HCT116 (cell line): Measurements from ENCODE around the gene GRAMD4. TPM values are rescaled to one million over a fixed set of nuclear protein-coding genes. Genes with fewer than 3 reads are reported as not detected.

Experiments
- ATAC-seq: fragments of 200-7000 bp; cut with Tn5 transposase; 2 replicates; pipeline ENCODE4 v1.9.1; 2020; ENCODE audit warnings: mild to moderate bottlenecking, moderate library complexity
- BruUV-seq: library from RNA; stranded (reverse); fragments of 400-500 nt; replicated peaks from 2 replicates; lab custom pipeline; 2021; lab: Mats Ljungman, UMichigan
- CTCF ChIA-PET: fragments of 300-600 bp; sonication (Branson Sonifier 250); formaldehyde crosslinking; loops from one replicate; lab custom pipeline; 2021; ENCODE audit warnings: antibody characterized with exemption; lab: Charles Lee
- POLR2A ChIA-PET: fragments of 300-600, 350-600 bp; sonication (Branson Sonifier 250); formaldehyde crosslinking; loops from one replicate; lab custom pipeline; 2021; ENCODE audit warnings: antibody characterized with exemption; lab: Charles Lee
- RAD21 ChIA-PET, 2 experiments: fragments of 300-600 bp; sonication (Branson Sonifier 250); formaldehyde crosslinking; loops; one replicate each; lab custom pipeline; 2023; ENCODE audit warnings: low total read pairs in 2 of 2; ENCODE audit not compliant: uncharacterized antibody in 2 of 2, unreplicated experiment in 2 of 2, low non-redundant PET in 1 of 2; lab: Charles Lee
- DNase-seq: peaks from one replicate; pipeline ENCODE4 v3.0.0-alpha.2; 2010; ENCODE audit warnings: low read depth, low spot score
- H2AFZ ChIP-seq: fragments of 200-600 bp; shearing (Covaris generic), sonication (generic); 2 replicates; pipeline ENCODE4 v1.6.1; 2017; ENCODE audit warnings: low read depth, mixed run types, mixed read lengths, antibody characterized with exemption, low read length; ENCODE audit not compliant: poor library complexity, severe bottlenecking
- H3K27ac ChIP-seq: 2 replicates; pipeline ENCODE4 v1.5.1; 2012; ENCODE audit warnings: low read depth, low read length
- H3K27me3 ChIP-seq: fragments of 200-600 bp; sonication (generic); 2 replicates; pipeline ENCODE4 v1.6.1; 2016; ENCODE audit warnings: mixed run types, low read length, mixed read lengths; ENCODE audit not compliant: insufficient read depth
- H3K36me3 ChIP-seq, 2 experiments: fragments of 200-500 bp in 1 of 2; fragments of 200-600 bp in 1 of 2; sonication (Bioruptor generic) in 1 of 2; sonication (generic) in 1 of 2; 2 replicates each; pipeline versions ENCODE4 v1.5.1 to v1.6.1; 2014 to 2016; ENCODE audit warnings: low read length in 2 of 2, inconsistent platforms in 1 of 2, mixed read lengths in 1 of 2, mixed run types in 1 of 2; ENCODE audit not compliant: insufficient read depth in 2 of 2, control insufficient read depth in 1 of 2
- H3K4me1 ChIP-seq, 2 experiments: fragments of 200-600 bp in 1 of 2; sonication (generic) in 1 of 2; 2 replicates each; pipeline versions ENCODE4 v1.5.1 to v1.6.1; 2012 to 2017; ENCODE audit warnings: low read length in 2 of 2, inconsistent platforms in 1 of 2, mild to moderate bottlenecking in 1 of 2, mixed read lengths in 1 of 2, mixed run types in 1 of 2, moderate library complexity in 1 of 2; ENCODE audit not compliant: insufficient read depth in 2 of 2, control insufficient read depth in 1 of 2
- H3K4me2 ChIP-seq: fragments of 200-600 bp; sonication (generic); 2 replicates; pipeline ENCODE4 v1.6.1; 2017; ENCODE audit warnings: mixed run types, low read length, mixed read lengths
- H3K4me3 ChIP-seq, 2 experiments: fragments of 200-600 bp in 1 of 2; sonication (generic) in 1 of 2; replicated peaks in 1 of 2; 2 replicates each; pipeline ENCODE4 v1.5.1; 2011 to 2016; ENCODE audit warnings: low read length in 2 of 2, control low read depth in 1 of 2, low read depth in 1 of 2, mild to moderate bottlenecking in 1 of 2, mixed read lengths in 1 of 2, mixed run types in 1 of 2
- H3K79me2 ChIP-seq: fragments of 200-600 bp; sonication (generic); 2 replicates; pipeline ENCODE4 v1.6.1; 2017; ENCODE audit warnings: mild to moderate bottlenecking, mixed run types, low read length, moderate library complexity, mixed read lengths; ENCODE audit not compliant: insufficient read depth
- H3K9ac ChIP-seq: fragments of 200-600 bp; sonication (generic); 2 replicates; pipeline ENCODE4 v1.6.1; 2016; ENCODE audit warnings: low read length, mixed read lengths
- H3K9me2 ChIP-seq: fragments of 200-600 bp; sonication (generic), shearing (Covaris generic); 2 replicates; pipeline ENCODE4 v1.6.1; 2017; ENCODE audit warnings: mixed run types, mild to moderate bottlenecking, moderate library complexity; ENCODE audit not compliant: insufficient read depth
- H3K9me3 ChIP-seq, 2 experiments: fragments of 200-500 bp in 1 of 2; fragments of 200-600 bp in 1 of 2; sonication (Bioruptor generic) in 1 of 2; sonication (generic) in 1 of 2; 2 replicates each; pipeline ENCODE4 v1.6.1; 2014 to 2017; ENCODE audit warnings: low read length in 2 of 2, mixed read lengths in 2 of 2, inconsistent platforms in 1 of 2, low read depth in 1 of 2, mild to moderate bottlenecking in 1 of 2, mixed run types in 1 of 2, moderate library complexity in 1 of 2; ENCODE audit not compliant: control insufficient read depth in 1 of 2, insufficient read depth in 1 of 2
- H4K20me1 ChIP-seq: fragments of 200-600 bp; sonication (generic), shearing (Covaris generic); 2 replicates; pipeline ENCODE4 v1.6.1; 2017; ENCODE audit warnings: mixed run types, mild to moderate bottlenecking, moderate library complexity; ENCODE audit not compliant: insufficient read depth
- CEBPB ChIP-seq: IDR thresholded peaks from 2 replicates; pipeline ENCODE4 v1.6.1; 2012; ENCODE audit warnings: low read depth
- CTCF ChIP-seq, 3 experiments: fragments of 200-600 bp in 1 of 3; sonication (generic) in 1 of 3; IDR thresholded peaks in 2 of 3; conservative IDR thresholded peaks in 1 of 3; 2 replicates each; pipeline ENCODE4 v1.5.1; 2012 to 2017; ENCODE audit warnings: low read depth in 2 of 3, low read length in 2 of 3, antibody characterized with exemption in 1 of 3, borderline replicate concordance in 1 of 3, control low read depth in 1 of 3, mild to moderate bottlenecking in 1 of 3, mixed read lengths in 1 of 3, mixed run types in 1 of 3, moderate library complexity in 1 of 3; ENCODE audit not compliant: insufficient read depth in 1 of 3
- ELF1 ChIP-seq: IDR thresholded peaks from 2 replicates; pipeline ENCODE4 v1.6.1; 2012; ENCODE audit warnings: low read depth, borderline replicate concordance
- EZH2 ChIP-seq: fragments of 200-600 bp; sonication (generic); IDR thresholded peaks from 2 replicates; pipeline ENCODE4 v1.6.1; 2017; ENCODE audit warnings: antibody characterized with exemption, mixed run types
- EZH2phosphoT487 ChIP-seq: fragments of 200-600 bp; IDR thresholded peaks from 2 replicates; pipeline ENCODE4 v1.6.1; 2018; ENCODE audit warnings: antibody characterized with exemption, borderline replicate concordance
- FOSL1 ChIP-seq: IDR thresholded peaks from 2 replicates; pipeline ENCODE4 v1.6.1; 2012; ENCODE audit warnings: low read depth
- JUND ChIP-seq: IDR thresholded peaks from 2 replicates; pipeline ENCODE4 v1.6.1; 2012
- POLR2AphosphoS5 ChIP-seq: IDR thresholded peaks from 2 replicates; pipeline ENCODE4 v1.6.1; 2011; ENCODE audit warnings: mild to moderate bottlenecking, low read depth, low read length, moderate library complexity
- RAD21 ChIP-seq: IDR thresholded peaks from 2 replicates; pipeline ENCODE4 v1.6.1; 2012; ENCODE audit warnings: low read depth, mild to moderate bottlenecking
- SIN3A ChIP-seq: IDR thresholded peaks from 2 replicates; pipeline ENCODE4 v1.6.1; 2012; ENCODE audit warnings: low read depth
- SP1 ChIP-seq: IDR thresholded peaks from 2 replicates; pipeline ENCODE4 v1.6.1; 2012; ENCODE audit warnings: low read depth
- SRF ChIP-seq: IDR thresholded peaks from 2 replicates; pipeline ENCODE4 v1.6.1; 2012; ENCODE audit warnings: low read depth
- TCF7L2 ChIP-seq: IDR thresholded peaks from 2 replicates; pipeline ENCODE4 v1.7.0; 2011; ENCODE audit warnings: borderline replicate concordance, inconsistent platforms; ENCODE audit not compliant: insufficient read depth, insufficient read length; ENCODE audit errors: extremely low read depth
- YY1 ChIP-seq: IDR thresholded peaks from 2 replicates; pipeline ENCODE4 v1.6.1; 2011; ENCODE audit warnings: low read length, low read depth, moderate library complexity, mild to moderate bottlenecking; ENCODE audit not compliant: insufficient replicate concordance; ENCODE audit errors: extremely low read depth
- ZFX ChIP-seq: fragments of 450-650 bp; IDR thresholded peaks from 2 replicates; pipeline ENCODE4 v1.6.1; 2017
- ZNF274 ChIP-seq: fragments of 200-500 bp; sonication (Bioruptor generic); IDR thresholded peaks from 2 replicates; pipeline ENCODE4 v1.6.1; 2014; ENCODE audit warnings: mild to moderate bottlenecking, low read depth, low read length, inconsistent platforms
- intact Hi-C: fragments of 100-400 bp; cut with micrococcal nuclease; formaldehyde crosslinking; loops from 2 replicates; pipeline ENCODE4 v1.10.0; 2022
- total RNA-seq: library from RNA; stranded (reverse); gene quantifications from one replicate; pipeline ENCODE4 v1.2.1, GENCODE V29; 2021; ENCODE audit not compliant: unreplicated experiment
- TF ChIP-seq, protein P1 (sequence below): IDR thresholded peaks from 2 replicates; pipeline ENCODE4 v1.6.1; 2012; ENCODE audit warnings: low read depth
- TF ChIP-seq, protein P2 (sequence below): IDR thresholded peaks from 2 replicates; pipeline ENCODE4 v1.6.1; 2011; ENCODE audit warnings: mild to moderate bottlenecking, low read length, moderate library complexity; ENCODE audit not compliant: insufficient replicate concordance; ENCODE audit errors: extremely low read depth

GRAMD4 gene
- total RNA-seq, 1 experiment from 2014 or later: 25.8 TPM

DNA sequence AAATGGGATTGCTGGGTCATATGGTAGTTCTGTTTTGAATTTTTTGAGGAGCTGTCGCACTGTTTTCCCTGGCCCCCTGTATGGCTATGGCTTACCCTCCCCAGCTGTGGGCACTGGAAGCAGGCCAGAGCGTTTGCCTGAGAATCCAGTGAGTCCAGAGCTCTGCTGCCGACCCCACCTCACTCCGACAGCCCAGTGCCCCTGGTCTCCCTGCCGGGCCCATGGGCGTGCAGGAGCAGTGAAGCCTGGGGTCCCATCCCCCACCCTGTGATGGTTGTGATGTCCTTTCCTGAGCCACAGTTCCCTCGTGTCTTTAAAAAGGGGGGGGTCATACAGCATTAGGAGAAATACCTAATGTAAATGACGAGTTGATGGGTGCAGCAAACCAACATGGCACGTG lies 13.3 kb upstream of the GRAMD4 start:
- H3K4me2 ChIP-seq: no peak overlapping the region

More for the DNA sequence above, 13.3 kb upstream of the GRAMD4 start:
- no TSS peak for BruUV-seq
- Histone ChIP-seq H2AFZ (no peak overlapping the region), H3K4me3 (no peak overlapping the region), H4K20me1 (no peaks in the 10 kb centered on the region), H3K27me3 (no peaks in the 10 kb centered on the region), H3K9me3 (no peaks in the 10 kb centered on the region), H3K79me2 (no peaks in the 10 kb centered on the region), H3K9me2 (no peaks in the 10 kb centered on the region), H3K36me3 (no peaks in the 10 kb centered on the region), H3K9ac (no peak overlapping the region), H3K4me1 (no peaks in the 10 kb centered on the region), H3K27ac (no peak overlapping the region)
- ChIA-PET CTCF (no interaction called here), POLR2A (no interaction called here), RAD21 (no interaction called here)
- TF ChIP-seq CTCF (IDR thresholded peaks at IDR 0.05 in 2 of 3, conservative IDR thresholded peaks at IDR 0.05 in 1 of 3; ENCODE audit: borderline replicate concordance in 1 of 3, insufficient read depth in 1 of 3, low read depth in 2 of 3, low read length in 2 of 3) (no peak), SRF (no peak), ZNF274 (no peak), JUND (no peak), SP1 (no peak), EZH2 (no peak), YY1 (no peak), RAD21 (no peak), FOSL1 (no peak), ELF1 (no peak), ZFX (no peak), SIN3A (no peak), POLR2AphosphoS5 (no peak), CEBPB (no peak), TCF7L2 (no peak), EZH2phosphoT487 (no peak)
- TF ChIP-seq, protein P1, sequence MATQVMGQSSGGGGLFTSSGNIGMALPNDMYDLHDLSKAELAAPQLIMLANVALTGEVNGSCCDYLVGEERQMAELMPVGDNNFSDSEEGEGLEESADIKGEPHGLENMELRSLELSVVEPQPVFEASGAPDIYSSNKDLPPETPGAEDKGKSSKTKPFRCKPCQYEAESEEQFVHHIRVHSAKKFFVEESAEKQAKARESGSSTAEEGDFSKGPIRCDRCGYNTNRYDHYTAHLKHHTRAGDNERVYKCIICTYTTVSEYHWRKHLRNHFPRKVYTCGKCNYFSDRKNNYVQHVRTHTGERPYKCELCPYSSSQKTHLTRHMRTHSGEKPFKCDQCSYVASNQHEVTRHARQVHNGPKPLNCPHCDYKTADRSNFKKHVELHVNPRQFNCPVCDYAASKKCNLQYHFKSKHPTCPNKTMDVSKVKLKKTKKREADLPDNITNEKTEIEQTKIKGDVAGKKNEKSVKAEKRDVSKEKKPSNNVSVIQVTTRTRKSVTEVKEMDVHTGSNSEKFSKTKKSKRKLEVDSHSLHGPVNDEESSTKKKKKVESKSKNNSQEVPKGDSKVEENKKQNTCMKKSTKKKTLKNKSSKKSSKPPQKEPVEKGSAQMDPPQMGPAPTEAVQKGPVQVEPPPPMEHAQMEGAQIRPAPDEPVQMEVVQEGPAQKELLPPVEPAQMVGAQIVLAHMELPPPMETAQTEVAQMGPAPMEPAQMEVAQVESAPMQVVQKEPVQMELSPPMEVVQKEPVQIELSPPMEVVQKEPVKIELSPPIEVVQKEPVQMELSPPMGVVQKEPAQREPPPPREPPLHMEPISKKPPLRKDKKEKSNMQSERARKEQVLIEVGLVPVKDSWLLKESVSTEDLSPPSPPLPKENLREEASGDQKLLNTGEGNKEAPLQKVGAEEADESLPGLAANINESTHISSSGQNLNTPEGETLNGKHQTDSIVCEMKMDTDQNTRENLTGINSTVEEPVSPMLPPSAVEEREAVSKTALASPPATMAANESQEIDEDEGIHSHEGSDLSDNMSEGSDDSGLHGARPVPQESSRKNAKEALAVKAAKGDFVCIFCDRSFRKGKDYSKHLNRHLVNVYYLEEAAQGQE: no peak
- TF ChIP-seq, protein P2, sequence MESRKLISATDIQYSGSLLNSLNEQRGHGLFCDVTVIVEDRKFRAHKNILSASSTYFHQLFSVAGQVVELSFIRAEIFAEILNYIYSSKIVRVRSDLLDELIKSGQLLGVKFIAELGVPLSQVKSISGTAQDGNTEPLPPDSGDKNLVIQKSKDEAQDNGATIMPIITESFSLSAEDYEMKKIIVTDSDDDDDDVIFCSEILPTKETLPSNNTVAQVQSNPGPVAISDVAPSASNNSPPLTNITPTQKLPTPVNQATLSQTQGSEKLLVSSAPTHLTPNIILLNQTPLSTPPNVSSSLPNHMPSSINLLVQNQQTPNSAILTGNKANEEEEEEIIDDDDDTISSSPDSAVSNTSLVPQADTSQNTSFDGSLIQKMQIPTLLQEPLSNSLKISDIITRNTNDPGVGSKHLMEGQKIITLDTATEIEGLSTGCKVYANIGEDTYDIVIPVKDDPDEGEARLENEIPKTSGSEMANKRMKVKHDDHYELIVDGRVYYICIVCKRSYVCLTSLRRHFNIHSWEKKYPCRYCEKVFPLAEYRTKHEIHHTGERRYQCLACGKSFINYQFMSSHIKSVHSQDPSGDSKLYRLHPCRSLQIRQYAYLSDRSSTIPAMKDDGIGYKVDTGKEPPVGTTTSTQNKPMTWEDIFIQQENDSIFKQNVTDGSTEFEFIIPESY: no peak
- DNase-seq (no peak), ATAC-seq (no peak)
- intact Hi-C loops: no loop called here
